GM12878 (cell line): ENCODE data around the gene RNF38. TPM values are rescaled to one million over a fixed set of nuclear protein-coding genes. Genes with fewer than 3 reads are reported as not detected.

ENCODE experiments used
- ATAC-seq: fragments of 200-7000 bp; cut with Tn5 transposase; 3 replicates; pipeline ENCODE4 v1.9.1; 2020; ENCODE audit warnings: mild to moderate bottlenecking, moderate library complexity
- BruUV-seq: library from RNA; stranded (reverse); fragments of 400-500 nt; replicated peaks from 2 replicates; lab custom pipeline; 2021; lab: Mats Ljungman, UMichigan
- CTCF ChIA-PET: fragments of 300-600 bp; sonication (Branson Sonifier 250); formaldehyde crosslinking; extraction: SDS; loops from one replicate; lab custom pipeline; 2021; ENCODE audit warnings: inconsistent platforms; lab: Yijun Ruan, JAX
- POLR2A ChIA-PET: fragments of 350-600 bp; formaldehyde crosslinking; extraction: SDS; loops from one replicate; lab custom pipeline; 2021; ENCODE audit warnings: inconsistent platforms; lab: Charles Lee
- RAD21 ChIA-PET: fragments of 300-600 bp; sonication (Branson Sonifier 250); formaldehyde crosslinking; loops from one replicate; lab custom pipeline; 2023; ENCODE audit warnings: antibody characterized with exemption; ENCODE audit not compliant: unreplicated experiment; lab: Charles Lee
- SMC1A ChIA-PET: fragments of 300-600 bp; sonication (Branson Sonifier 250); formaldehyde crosslinking; loops from one replicate; lab custom pipeline; 2023; ENCODE audit not compliant: unreplicated experiment, uncharacterized antibody; lab: Charles Lee
- DNase-seq: peaks from one replicate; pipeline ENCODE4 v3.0.0-alpha.2; 2011; ENCODE audit warnings: low read depth, low spot score
- FAIRE-seq: peaks from 3 replicates; lab custom pipeline; 2011; peaks lifted over from hg19 to GRCh38; lab: Jason Lieb, UNC
- H2AFZ ChIP-seq: 2 replicates; pipeline ENCODE4 v1.6.0; 2011; ENCODE audit warnings: low read depth, low read length, control low read depth; ENCODE audit not compliant: control insufficient read depth
- H3K27ac ChIP-seq: 2 replicates; pipeline ENCODE4 v1.5.1; 2011; ENCODE audit warnings: control low read depth; ENCODE audit not compliant: control insufficient read depth, insufficient read depth
- H3K27me3 ChIP-seq, 2 experiments: replicated peaks in 1 of 2; 2 replicates each; pipeline versions ENCODE4 v1.6.0 to v1.6.1; 2011; ENCODE audit warnings: low read length in 1 of 2; ENCODE audit not compliant: control insufficient read depth in 2 of 2, insufficient read depth in 2 of 2
- H3K36me3 ChIP-seq, 2 experiments: 2 replicates each; pipeline ENCODE4 v1.5.1; 2011; ENCODE audit warnings: low read length in 1 of 2; ENCODE audit not compliant: control insufficient read depth in 2 of 2, insufficient read depth in 2 of 2
- H3K4me1 ChIP-seq: 2 replicates; pipeline ENCODE4 v1.6.1; 2011; ENCODE audit warnings: mild to moderate bottlenecking, low read length, moderate library complexity, mixed read lengths; ENCODE audit not compliant: control insufficient read depth, insufficient read depth
- H3K4me2 ChIP-seq: 2 replicates; pipeline ENCODE4 v1.6.0; 2011; ENCODE audit warnings: control low read depth; ENCODE audit not compliant: control insufficient read depth, insufficient read depth
- H3K4me3 ChIP-seq: fragments of 200-600 bp; sonication (generic); 2 replicates; pipeline ENCODE4 v1.5.1; 2016
- H3K79me2 ChIP-seq: 2 replicates; pipeline ENCODE4 v1.6.0; 2011; ENCODE audit warnings: low read length; ENCODE audit not compliant: control insufficient read depth, insufficient read depth
- H3K9ac ChIP-seq: 2 replicates; pipeline ENCODE4 v1.8.0; 2011; ENCODE audit warnings: low read length, control low read depth, mixed read lengths; ENCODE audit not compliant: control insufficient read depth, insufficient read depth
- H3K9me3 ChIP-seq: replicated peaks from 3 replicates; pipeline ENCODE4 v1.5.1; 2011; ENCODE audit warnings: mild to moderate bottlenecking, low read length; ENCODE audit not compliant: control insufficient read depth, insufficient read depth
- H4K20me1 ChIP-seq: 2 replicates; pipeline ENCODE4 v1.6.0; 2011; ENCODE audit not compliant: control insufficient read depth, insufficient read depth
- BMI1 ChIP-seq: fragments of 450-650 bp; IDR thresholded peaks from 2 replicates; pipeline ENCODE4 v1.6.1; 2016; ENCODE audit warnings: mild to moderate bottlenecking, moderate library complexity, borderline replicate concordance
- EED ChIP-seq: sonication (generic); IDR thresholded peaks from 2 replicates; pipeline ENCODE4 v1.6.1; 2016; ENCODE audit warnings: antibody characterized with exemption, low read depth
- MEF2A ChIP-seq: IDR thresholded peaks from 2 replicates; pipeline ENCODE4 v1.6.1; 2011; ENCODE audit warnings: low read depth, mild to moderate bottlenecking, low read length, moderate library complexity; ENCODE audit not compliant: insufficient read depth
- NR2C1 ChIP-seq: fragments of 450-650 bp; IDR thresholded peaks from 2 replicates; pipeline ENCODE4 v1.6.1; 2017; ENCODE audit warnings: antibody characterized with exemption, mild to moderate bottlenecking, moderate library complexity
- PAX8 ChIP-seq: fragments of 450-650 bp; IDR thresholded peaks from 2 replicates; pipeline ENCODE4 v1.6.1; 2017; ENCODE audit warnings: mild to moderate bottlenecking, moderate library complexity
- SUZ12 ChIP-seq: fragments of 200-600 bp; sonication (generic); IDR thresholded peaks from one replicate; pipeline ENCODE4 v1.6.1; 2018; ENCODE audit warnings: antibody characterized with exemption, mild to moderate bottlenecking; ENCODE audit not compliant: unreplicated experiment
- ZBED1 ChIP-seq: IDR thresholded peaks from 2 replicates; pipeline ENCODE4 v1.6.1; 2016; ENCODE audit warnings: borderline replicate concordance
- ZNF24 ChIP-seq: fragments of 450-650 bp; IDR thresholded peaks from 2 replicates; pipeline ENCODE4 v1.6.1; 2017; ENCODE audit warnings: antibody characterized with exemption, mild to moderate bottlenecking
- ZNF622 ChIP-seq: fragments of 450-650 bp; IDR thresholded peaks from 2 replicates; pipeline ENCODE4 v1.6.1; 2017; ENCODE audit warnings: mild to moderate bottlenecking, inconsistent platforms
- ZSCAN29 ChIP-seq: fragments of 450-650 bp; IDR thresholded peaks from 2 replicates; pipeline ENCODE4 v1.6.1; 2017; ENCODE audit warnings: mild to moderate bottlenecking, moderate library complexity
- whole genome bisulfite sequencing: methylation state at CpG from one replicate; pipeline ENCODE4 v1.1.6; 2016; ENCODE audit warnings: low lambda C conversion rate; ENCODE audit not compliant: insufficient replicate concordance, insufficient coverage; ENCODE audit errors: missing lambda C conversion rate; 5-methylcytosine and 5-hydroxymethylcytosine counted together
- in situ Hi-C: fragments of 300-500 bp; cut with MboI; formaldehyde crosslinking; loops from 9 replicates; pipeline ENCODE4 v1.14.3; 2018; ENCODE audit warnings: mixed read lengths
- intact Hi-C: fragments of 100-400 bp; cut with micrococcal nuclease; formaldehyde crosslinking; loops from one replicate; pipeline ENCODE4 v1.14.2; 2022; ENCODE audit not compliant: unreplicated experiment
- polyA plus RNA-seq, 11 experiments: library from polyadenylated mRNA; depleted of rRNA in 4 of 11; unstranded in 6 of 11; stranded (reverse) in 5 of 11; fragments of >200 nt; fragmentation: Nextera tagmentation in 4 of 11; fragmentation: Illumina TruSeq in 1 of 11; extraction: Ambion mirVana in 4 of 11; extraction: Trizol in 1 of 11; gene quantifications; 1 replicate in 1 of 11; 2 replicates in 10 of 11; pipeline versions ENCODE4 v1.2.1 to v1.2.3, GENCODE V29; 2011 to 2016; ENCODE audit warnings: inconsistent platforms in 2 of 11, missing spikeins in 2 of 11, low read depth in 1 of 11
- total RNA-seq, 4 experiments: library from RNA; depleted of rRNA in 3 of 4; stranded (reverse); fragments of >200 nt in 3 of 4; fragmentation: Illumina TruSeq in 1 of 4; extraction: Trizol in 1 of 4; gene quantifications; 2 replicates each; pipeline versions ENCODE4 v1.2.1 to v1.2.3, GENCODE V29; 2013 to 2021
- TF ChIP-seq, protein P1 (sequence below): fragments of 450-650 bp; IDR thresholded peaks from 2 replicates; pipeline ENCODE4 v1.6.1; 2016; ENCODE audit warnings: mild to moderate bottlenecking
- TF ChIP-seq, protein P2 (sequence below): fragments of 450-650 bp; formaldehyde crosslinking; IDR thresholded peaks from 2 replicates; pipeline ENCODE4 v1.4.0; 2022; ENCODE audit warnings: mild to moderate bottlenecking, moderate library complexity

The RNF38 gene
- total and polyA plus RNA-seq, 10 of the 15 experiments (the other 5 are each of a cell fraction or from before 2014, with no cell fraction given): 5.1 to 34.7 (median 12.7) TPM

DNA sequence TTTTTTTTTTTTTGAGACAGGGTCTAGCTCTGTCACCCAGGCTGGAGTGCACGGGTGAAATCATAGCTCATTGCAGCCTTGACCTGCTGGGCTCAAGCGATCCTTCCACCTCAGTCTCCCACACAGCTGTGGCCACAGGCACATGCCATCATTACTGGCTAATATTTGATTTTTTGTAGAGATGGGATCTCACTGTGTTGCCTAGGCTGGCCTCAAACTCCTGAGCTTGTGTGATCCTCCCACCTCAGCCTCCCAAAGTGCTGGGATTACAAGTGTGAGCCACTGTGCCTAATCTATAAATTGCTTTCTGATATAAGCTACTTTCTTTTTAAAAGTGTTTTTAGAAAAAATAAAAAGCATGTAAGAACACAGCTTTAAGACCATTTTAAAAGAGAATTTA is 85.3 kb downstream of the RNF38 start:
- H3K27ac ChIP-seq: no peak overlapping the region
- no peaks in the 10 kb centered on the region for H3K4me1 ChIP-seq
- no peak overlapping the region for H3K4me2 ChIP-seq
- ChIA-PET SMC1A (interaction anchor here (1.0 kb wide), 1 partner anchor 14 kb away, joined by 3 read pairs; no protein-coding TSS in a partner anchor), CTCF (interaction anchor here (0.6 to 1.2 kb wide), 4 partner anchors 14 to 217 kb away, joined by 3 to 4 read pairs (median 4); no protein-coding TSS in a partner anchor), RAD21 (interaction anchor here (1.5 kb wide), 1 partner anchor 14 kb away, joined by 3 read pairs; no protein-coding TSS in a partner anchor), POLR2A (interaction anchor here (0.6 kb wide), 1 partner anchor 1254 kb away, joined by 3 read pairs; no protein-coding TSS in a partner anchor)
- ATAC-seq (no peak), FAIRE-seq (no peak), DNase-seq (no peak)
- 100% methylated on average over 1 of the region's 2 CpGs for WGBS
- H3K9me3 ChIP-seq: no peaks in the 10 kb centered on the region
- BruUV-seq: no TSS peak
- H3K36me3 ChIP-seq: no peaks in the 10 kb centered on the region
- intact Hi-C loops: no loop called here
- H3K9ac ChIP-seq: no peak overlapping the region
- no peak overlapping the region for H3K4me3 ChIP-seq
- H3K79me2 ChIP-seq: no peaks in the 10 kb centered on the region
- in situ Hi-C loops: no loop called here
- H2AFZ ChIP-seq: no peak overlapping the region
- H3K27me3 ChIP-seq: no peaks in the 10 kb centered on the region
- TF ChIP-seq, protein P1, sequence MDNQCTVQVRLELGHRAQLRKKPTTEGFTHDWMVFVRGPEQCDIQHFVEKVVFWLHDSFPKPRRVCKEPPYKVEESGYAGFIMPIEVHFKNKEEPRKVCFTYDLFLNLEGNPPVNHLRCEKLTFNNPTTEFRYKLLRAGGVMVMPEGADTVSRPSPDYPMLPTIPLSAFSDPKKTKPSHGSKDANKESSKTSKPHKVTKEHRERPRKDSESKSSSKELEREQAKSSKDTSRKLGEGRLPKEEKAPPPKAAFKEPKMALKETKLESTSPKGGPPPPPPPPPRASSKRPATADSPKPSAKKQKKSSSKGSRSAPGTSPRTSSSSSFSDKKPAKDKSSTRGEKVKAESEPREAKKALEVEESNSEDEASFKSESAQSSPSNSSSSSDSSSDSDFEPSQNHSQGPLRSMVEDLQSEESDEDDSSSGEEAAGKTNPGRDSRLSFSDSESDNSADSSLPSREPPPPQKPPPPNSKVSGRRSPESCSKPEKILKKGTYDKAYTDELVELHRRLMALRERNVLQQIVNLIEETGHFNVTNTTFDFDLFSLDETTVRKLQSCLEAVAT: no peak
- no peak for TF ChIP-seq EED
- H4K20me1 ChIP-seq: no peaks in the 10 kb centered on the region

DNA sequence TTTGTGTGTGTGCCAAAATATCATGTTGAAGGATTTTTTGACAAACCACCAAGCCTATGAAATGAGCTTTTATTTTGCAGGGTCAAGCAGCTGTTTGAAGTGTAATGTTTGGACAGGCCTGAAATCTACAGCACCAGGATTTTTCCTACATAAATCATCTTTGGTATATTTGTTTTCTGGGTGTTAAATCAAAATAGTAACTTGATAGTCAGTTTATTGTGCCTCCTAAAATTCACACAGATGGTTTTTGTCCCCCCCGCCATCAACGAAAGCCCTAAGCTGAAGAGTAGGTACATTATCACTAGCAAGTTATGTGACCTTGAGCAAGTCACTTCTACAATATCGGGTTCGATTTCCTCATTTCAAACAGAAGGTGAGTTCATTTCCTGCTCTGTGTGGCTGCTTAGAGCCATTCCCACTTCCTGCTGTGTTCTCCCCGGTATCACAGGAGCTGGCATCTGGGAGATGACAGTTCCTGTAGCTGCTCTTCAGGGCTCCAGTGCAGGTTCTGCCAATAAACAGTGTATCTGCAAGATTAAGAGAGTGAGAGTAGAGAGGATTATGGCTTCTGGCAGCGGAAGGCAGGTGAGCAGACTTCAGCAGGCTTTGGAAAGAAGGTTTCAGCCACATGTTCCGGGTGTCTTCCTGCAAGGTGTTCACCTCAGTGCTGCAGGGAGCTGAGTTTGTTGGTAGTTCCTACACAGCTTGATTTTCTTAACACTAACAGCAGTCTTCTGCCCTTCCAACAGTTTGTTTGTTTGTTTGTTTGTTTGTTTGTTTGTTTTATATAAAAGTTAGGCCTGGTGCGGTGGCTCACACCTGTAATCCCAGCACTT is 93.4 kb downstream of the RNF38 start:
- RAD21 ChIA-PET: no interaction called here
- no peaks in the 10 kb centered on the region for H3K4me1 ChIP-seq
- CTCF ChIA-PET: interaction anchor here (0.6 to 1.7 kb wide), 4 partner anchors 20 to 158 kb away, joined by 3 to 4 read pairs (median 3); no protein-coding TSS in a partner anchor
- no peaks in the 10 kb centered on the region for H4K20me1 ChIP-seq
- in situ Hi-C loops (no loop called here), intact Hi-C loops (no loop called here)
- BruUV-seq: no TSS peak
- POLR2A ChIA-PET: interaction anchor here (0.7 kb wide), 1 partner anchor 277 kb away, joined by 3 read pairs; no protein-coding TSS in a partner anchor
- ATAC-seq (no peak), DNase-seq (no peak), FAIRE-seq (no peak)
- H3K27me3 ChIP-seq: no peaks in the 10 kb centered on the region
- no peaks in the 10 kb centered on the region for H3K9me3 ChIP-seq
- no peaks in the 10 kb centered on the region for H3K79me2 ChIP-seq
- SMC1A ChIA-PET: interaction anchor here (1.1 kb wide), 1 partner anchor 117 kb away, joined by 4 read pairs; no protein-coding TSS in a partner anchor
- H3K4me2 ChIP-seq: no peak overlapping the region
- no peak overlapping the region for H3K27ac ChIP-seq
- H3K9ac ChIP-seq: no peak overlapping the region
- no peaks in the 10 kb centered on the region for H3K36me3 ChIP-seq
- H3K4me3 ChIP-seq: no peak overlapping the region
- H2AFZ ChIP-seq: no peak overlapping the region
- WGBS: 74% methylated on average over 8 of the region's 8 CpGs
- TF ChIP-seq PAX8 (no peak), ZBED1 (no peak), MEF2A (no peak), ZSCAN29 (no peak), BMI1 (no peak), ZNF622 (no peak), NR2C1 (no peak), SUZ12 (no peak), ZNF24 (no peak)
- TF ChIP-seq, protein P2, sequence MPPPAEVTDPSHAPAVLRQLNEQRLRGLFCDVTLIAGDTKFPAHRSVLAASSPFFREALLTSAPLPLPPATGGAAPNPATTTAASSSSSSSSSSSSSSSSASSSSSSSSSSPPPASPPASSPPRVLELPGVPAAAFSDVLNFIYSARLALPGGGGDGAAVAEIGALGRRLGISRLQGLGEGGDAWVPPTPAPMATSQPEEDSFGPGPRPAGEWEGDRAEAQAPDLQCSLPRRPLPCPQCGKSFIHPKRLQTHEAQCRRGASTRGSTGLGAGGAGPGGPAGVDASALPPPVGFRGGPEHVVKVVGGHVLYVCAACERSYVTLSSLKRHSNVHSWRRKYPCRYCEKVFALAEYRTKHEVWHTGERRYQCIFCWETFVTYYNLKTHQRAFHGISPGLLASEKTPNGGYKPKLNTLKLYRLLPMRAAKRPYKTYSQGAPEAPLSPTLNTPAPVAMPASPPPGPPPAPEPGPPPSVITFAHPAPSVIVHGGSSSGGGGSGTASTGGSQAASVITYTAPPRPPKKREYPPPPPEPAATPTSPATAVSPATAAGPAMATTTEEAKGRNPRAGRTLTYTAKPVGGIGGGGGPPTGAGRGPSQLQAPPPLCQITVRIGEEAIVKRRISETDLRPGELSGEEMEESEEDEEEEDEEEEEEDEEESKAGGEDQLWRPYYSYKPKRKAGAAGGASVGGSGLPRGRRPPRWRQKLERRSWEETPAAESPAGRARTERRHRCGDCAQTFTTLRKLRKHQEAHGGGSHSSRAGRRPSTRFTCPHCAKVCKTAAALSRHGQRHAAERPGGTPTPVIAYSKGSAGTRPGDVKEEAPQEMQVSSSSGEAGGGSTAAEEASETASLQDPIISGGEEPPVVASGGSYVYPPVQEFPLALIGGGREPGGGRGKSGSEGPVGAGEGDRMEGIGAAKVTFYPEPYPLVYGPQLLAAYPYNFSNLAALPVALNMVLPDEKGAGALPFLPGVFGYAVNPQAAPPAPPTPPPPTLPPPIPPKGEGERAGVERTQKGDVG: no peak
